HEK293T (cell line): ENCODE results near the gene NFIC.

Source experiments
- BHLHE40 ChIP-seq: fragments of 450-650 bp; IDR thresholded peaks from 2 replicates; pipeline ENCODE4 v1.6.1; 2016; ENCODE audit warnings: mild to moderate bottlenecking, moderate library complexity, borderline replicate concordance
- SP1 ChIP-seq: fragments of 450-650 bp; IDR thresholded peaks from 2 replicates; pipeline ENCODE4 v1.6.1; 2017
- ZNF384 ChIP-seq: fragments of 450-650 bp; IDR thresholded peaks from 2 replicates; pipeline ENCODE4 v1.6.1; 2016

DNA sequence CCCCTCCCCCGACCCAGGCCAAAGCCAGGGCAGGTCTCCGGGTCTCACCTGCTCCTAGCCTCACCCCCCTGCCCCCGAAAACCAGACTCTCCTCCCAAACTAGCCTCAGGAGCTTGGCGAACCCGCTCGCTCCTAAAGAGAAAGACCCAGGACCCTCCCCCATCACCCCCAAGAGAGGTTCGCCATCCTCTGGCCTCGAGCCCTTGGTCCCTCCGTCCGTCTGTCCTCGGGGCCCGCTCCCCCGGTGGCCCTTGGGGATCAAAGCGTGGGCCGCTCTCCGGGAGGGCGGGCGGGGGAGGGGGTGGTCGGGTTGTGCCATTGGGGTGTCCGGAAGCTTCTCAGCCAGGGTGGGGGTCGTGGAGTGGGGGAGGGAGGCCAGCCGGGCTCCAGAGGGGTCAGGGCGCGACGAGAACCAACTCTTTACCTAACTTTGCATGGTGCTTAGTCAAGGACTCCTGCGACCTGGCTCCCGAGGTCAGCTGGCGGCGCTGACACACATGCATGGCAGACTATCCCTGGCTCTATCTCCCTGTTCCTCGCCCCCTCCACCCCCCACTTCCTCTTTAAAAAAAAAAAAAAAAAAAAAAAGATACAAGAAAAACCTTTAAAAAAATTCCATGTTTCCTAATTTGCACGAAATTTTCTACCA, 98.3 kb downstream of the NFIC start:
- TF ChIP-seq SP1, result no peak
- TF ChIP-seq ZNF384, result no peak
- no peak for TF ChIP-seq BHLHE40
